Endothelial cell (in vitro differentiated cells): ENCODE results near the gene ACAA1. TPM values are rescaled to one million over a fixed set of nuclear protein-coding genes. Genes with fewer than 3 reads are reported as not detected.

Experiments used
- DNase-seq: peaks from one replicate; pipeline ENCODE4 v3.0.0; 2021; ENCODE audit warnings: low spot score
- H3K27ac Mint-ChIP-seq: one replicate; pipeline ENCODE4 v1.8.0; 2021; ENCODE audit warnings: mixed read lengths, inconsistent platforms; ENCODE audit not compliant: unreplicated experiment
- H3K27me3 Mint-ChIP-seq: one replicate; pipeline ENCODE4 v1.8.0; 2021; ENCODE audit warnings: mild to moderate bottlenecking, moderate library complexity, mixed read lengths, inconsistent platforms; ENCODE audit not compliant: unreplicated experiment
- H3K36me3 Mint-ChIP-seq: one replicate; pipeline ENCODE4 v1.8.0; 2021; ENCODE audit warnings: mild to moderate bottlenecking, low read depth, mixed read lengths, inconsistent platforms; ENCODE audit not compliant: unreplicated experiment
- H3K4me1 Mint-ChIP-seq: one replicate; pipeline ENCODE4 v1.8.0; 2021; ENCODE audit warnings: mild to moderate bottlenecking, mixed read lengths, inconsistent platforms; ENCODE audit not compliant: unreplicated experiment
- H3K4me3 Mint-ChIP-seq: one replicate; pipeline ENCODE4 v1.8.0; 2021; ENCODE audit warnings: mild to moderate bottlenecking, mixed read lengths, inconsistent platforms; ENCODE audit not compliant: unreplicated experiment
- H3K9me3 Mint-ChIP-seq: one replicate; pipeline ENCODE4 v1.8.0; 2021; ENCODE audit warnings: mixed read lengths, inconsistent platforms; ENCODE audit not compliant: unreplicated experiment
- total RNA-seq: library from RNA; stranded (reverse); fragmentation: NEBNext Ultra II Directional; extraction: Animal tissue kit (Norgen Biotek cat#: 25700); gene quantifications from one replicate; pipeline ENCODE4 v1.2.1, GENCODE V29; 2021; ENCODE audit not compliant: unreplicated experiment
- TF ChIP-seq, protein P1 (sequence below): fragments of 200-600 bp; sonication (generic); IDR thresholded peaks from one replicate; pipeline ENCODE4 v1.5.0; 2021; ENCODE audit warnings: antibody characterized with exemption; ENCODE audit not compliant: unreplicated experiment

Gene ACAA1
- total RNA-seq, 1 donor from 2014 or later = 71.9 TPM

DNA sequence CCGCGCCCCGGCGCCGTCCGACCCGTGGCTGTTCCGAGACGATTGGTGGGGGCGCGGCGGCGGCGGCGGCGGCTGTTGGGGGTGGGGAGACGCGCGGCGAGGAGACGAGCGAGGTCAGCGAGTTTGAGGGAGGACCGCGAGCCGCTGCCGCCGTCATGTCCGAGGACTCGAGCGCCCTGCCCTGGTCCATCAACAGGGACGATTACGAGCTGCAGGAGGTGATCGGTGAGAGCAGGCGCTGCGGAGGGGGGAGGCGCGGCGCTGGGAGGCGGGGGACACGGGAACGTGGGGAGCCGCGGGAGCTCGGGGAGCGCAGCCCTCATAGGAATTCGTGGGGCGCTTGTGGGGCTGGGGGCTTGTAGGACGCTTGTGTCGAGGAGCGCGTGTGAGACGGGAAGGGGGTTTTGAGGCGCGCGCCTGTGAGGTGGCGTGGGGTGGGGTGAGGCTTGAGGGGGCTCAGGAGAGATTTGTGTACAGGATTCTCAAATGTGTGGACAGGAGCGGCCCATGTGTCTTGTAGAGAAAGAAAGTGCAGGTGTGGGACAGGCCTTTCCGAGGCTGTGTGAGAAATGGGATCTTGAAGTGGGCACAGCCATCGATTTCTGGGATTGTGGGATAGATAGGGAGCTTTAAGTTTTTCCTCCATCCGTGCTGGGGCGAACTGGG, 28.9 kb upstream of the ACAA1 start:
- Mint-ChIP-seq H3K9me3 (no peaks in the 10 kb centered on the region), H3K27ac (peak overlapping the region; percentile 93), H3K36me3 (no peaks in the 10 kb centered on the region), H3K4me3 (peak overlapping the region; percentile 100), H3K4me1 (peaks cover 16% of the 10 kb centered on the region), H3K27me3 (peaks cover 10% of the 10 kb centered on the region)
- DNase-seq = no peak
- TF ChIP-seq, protein P1, sequence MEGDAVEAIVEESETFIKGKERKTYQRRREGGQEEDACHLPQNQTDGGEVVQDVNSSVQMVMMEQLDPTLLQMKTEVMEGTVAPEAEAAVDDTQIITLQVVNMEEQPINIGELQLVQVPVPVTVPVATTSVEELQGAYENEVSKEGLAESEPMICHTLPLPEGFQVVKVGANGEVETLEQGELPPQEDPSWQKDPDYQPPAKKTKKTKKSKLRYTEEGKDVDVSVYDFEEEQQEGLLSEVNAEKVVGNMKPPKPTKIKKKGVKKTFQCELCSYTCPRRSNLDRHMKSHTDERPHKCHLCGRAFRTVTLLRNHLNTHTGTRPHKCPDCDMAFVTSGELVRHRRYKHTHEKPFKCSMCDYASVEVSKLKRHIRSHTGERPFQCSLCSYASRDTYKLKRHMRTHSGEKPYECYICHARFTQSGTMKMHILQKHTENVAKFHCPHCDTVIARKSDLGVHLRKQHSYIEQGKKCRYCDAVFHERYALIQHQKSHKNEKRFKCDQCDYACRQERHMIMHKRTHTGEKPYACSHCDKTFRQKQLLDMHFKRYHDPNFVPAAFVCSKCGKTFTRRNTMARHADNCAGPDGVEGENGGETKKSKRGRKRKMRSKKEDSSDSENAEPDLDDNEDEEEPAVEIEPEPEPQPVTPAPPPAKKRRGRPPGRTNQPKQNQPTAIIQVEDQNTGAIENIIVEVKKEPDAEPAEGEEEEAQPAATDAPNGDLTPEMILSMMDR = no peak

DNA sequence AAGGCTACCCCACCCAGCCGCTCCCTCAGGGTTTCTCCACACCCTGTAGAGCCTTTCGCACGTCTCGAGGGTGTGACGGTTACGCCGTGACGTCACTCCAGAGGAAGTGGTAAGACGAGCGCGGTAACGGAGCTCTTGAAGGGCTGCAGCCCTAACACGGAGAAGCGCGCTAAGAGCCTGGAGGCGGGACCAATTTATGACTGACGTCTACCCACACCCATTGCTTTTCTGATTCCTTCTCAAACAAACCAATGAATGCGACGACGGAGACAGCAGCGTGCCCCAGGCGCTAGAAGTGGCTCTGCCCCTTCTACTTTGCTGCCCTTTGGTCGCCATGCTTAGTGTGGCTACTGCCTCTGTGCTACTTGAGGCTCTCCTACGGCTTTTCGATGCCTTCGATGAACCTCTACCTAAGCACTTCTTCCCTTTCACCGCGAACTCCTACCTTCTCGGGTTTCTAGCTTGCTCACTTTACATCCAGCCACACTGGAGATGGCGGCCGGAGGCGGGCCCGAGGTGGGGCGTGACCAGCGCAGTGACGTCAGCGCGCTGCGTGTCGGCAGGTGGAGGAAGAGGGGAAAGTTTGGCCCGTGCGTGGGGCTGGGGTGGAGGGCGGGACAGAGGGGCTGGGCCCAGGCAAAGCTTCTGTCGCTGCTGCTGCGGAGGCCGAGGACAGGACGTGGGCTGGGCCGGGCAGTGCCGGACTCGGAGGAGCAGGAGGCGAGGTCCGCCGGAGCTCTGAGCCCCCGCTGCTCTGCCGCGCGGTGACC, 28.2 kb upstream of the ACAA1 start, which contains the start of gene OXSR1:
OXSR1 (plus strand) TSS at position 586 of the 770 bp plus-strand sequence. CDS start 340 bp downstream, outside the sequence.
- TF ChIP-seq, protein P1 = no peak
- peak; percentile 91 for DNase-seq
- Mint-ChIP-seq H3K36me3 (no peaks in the 10 kb centered on the region), H3K27me3 (peaks cover 10% of the 10 kb centered on the region), H3K9me3 (no peaks in the 10 kb centered on the region), H3K4me3 (peak within 1 kb of the TSS; percentile 100), H3K27ac (peak within 1 kb of the TSS; percentile 96), H3K4me1 (peaks cover 16% of the 10 kb centered on the region)

DNA sequence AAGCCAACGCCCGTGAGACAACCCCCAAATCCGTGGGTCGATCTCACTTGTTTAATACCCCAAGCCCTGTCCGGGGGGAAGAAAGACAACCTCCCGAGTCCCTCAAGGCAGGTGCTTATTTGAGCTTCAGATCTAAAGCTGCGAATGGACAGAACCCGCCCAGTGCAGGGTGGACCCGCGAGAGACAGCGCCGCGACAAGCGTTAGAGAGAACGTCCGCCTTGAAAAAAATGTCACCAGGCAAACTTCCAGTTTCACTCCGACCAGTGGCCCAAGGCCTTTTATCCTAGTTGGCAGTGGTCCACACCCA, 27.7 kb upstream of the ACAA1 start:
- Mint-ChIP-seq H3K9me3 (no peaks in the 10 kb centered on the region), H3K4me1 (peaks cover 16% of the 10 kb centered on the region), H3K4me3 (peak overlapping the region; percentile 100), H3K27me3 (peaks cover 10% of the 10 kb centered on the region), H3K27ac (peak overlapping the region; percentile 96), H3K36me3 (no peaks in the 10 kb centered on the region)
- DNase-seq = no peak
- TF ChIP-seq, protein P1 = no peak

DNA sequence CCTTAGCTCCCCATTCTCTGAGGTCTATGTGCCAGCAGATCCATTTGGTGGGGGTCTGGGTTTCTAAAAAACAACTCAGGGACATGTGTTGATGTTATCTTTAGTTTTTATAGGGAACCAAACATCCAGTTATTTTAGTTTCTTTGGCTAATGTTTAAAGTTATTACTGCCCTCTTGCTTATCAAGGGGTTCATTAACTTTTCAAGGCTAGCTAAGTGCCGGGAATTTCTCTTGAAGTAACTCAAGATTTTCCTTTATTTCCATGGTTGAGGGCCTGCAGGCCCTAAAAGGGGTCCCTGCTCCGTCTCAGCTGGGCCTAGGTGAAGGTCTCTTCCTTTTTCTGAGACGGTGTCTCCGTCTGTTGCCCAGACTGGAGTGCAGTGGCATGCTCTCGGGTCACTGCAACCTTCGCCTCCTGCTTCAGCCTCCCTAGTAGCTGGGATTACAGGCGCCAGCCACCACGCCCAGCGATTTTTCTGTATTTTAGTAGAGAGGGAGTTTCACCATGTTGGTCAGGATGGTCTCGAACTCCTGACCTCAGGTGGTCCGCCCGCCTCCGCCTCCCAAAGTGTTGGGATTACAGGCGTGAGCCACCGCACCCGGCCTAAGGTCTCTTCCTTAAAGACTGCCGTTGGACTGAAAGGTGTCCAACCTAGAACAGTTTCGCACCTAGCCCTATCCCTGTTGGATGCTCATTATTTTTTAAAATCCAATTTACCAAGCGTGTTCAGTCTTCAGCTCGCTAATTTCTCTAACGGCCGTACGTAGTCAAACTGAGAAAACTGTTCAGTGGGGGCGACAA, 27.1 kb upstream of the ACAA1 start:
- peak overlapping the region; percentile 100 for H3K4me3 Mint-ChIP-seq
- peak overlapping the region; percentile 96 for H3K27ac Mint-ChIP-seq
- no peaks in the 10 kb centered on the region for H3K9me3 Mint-ChIP-seq

More for the DNA sequence above, 27.1 kb upstream of the ACAA1 start:
- H3K4me1 Mint-ChIP-seq = peaks cover 16% of the 10 kb centered on the region
- peaks cover 10% of the 10 kb centered on the region for H3K27me3 Mint-ChIP-seq
- H3K36me3 Mint-ChIP-seq = no peaks in the 10 kb centered on the region
- DNase-seq = no peak
- TF ChIP-seq, protein P1 = no peak
